ENCODE measurements around the gene SOX14. TPM values are rescaled to one million over a fixed set of nuclear protein-coding genes. Genes with fewer than 3 reads are reported as not detected.

SOX14 gene
- total RNA-seq: not detected in 2 replicates

DNA sequence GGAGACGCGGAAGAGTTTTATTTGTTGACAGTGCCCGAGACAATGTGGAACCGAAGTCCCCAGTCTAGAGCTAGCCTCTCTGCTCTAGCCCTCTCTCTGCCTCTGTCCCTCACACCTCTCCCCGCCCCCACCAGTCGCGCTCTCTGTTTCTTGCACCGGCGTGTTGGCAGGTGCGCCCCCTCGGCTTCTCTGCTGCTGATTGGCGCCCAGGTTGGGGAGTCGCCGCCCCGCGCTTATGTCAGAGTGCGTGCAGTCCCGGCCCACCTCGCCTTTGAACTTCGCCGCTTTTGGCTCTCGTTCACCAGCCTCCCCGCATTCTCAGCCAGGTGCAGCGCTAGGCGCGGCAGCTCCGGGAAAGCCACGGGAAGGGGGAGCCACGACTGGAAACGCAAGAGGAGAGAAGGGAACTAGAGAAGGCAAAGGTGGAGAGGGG is at the start of gene SOX14:
Gene SOX14 (plus strand): TSS at position 315 of the 433 bp plus-strand sequence. CDS start 470 bp downstream, outside the sequence.

Other genes starting within 250 kb of the SOX14 start
- gene CLDN18, start 245.8 kb downstream of the SOX14 start, total RNA-seq: not detected in 2 replicates